AG09309 (cell line): ENCODE results near the gene ENKUR.

Experiments used
- DNase-seq: peaks from one replicate; pipeline ENCODE4 v3.0.0-alpha.2; 2010; ENCODE audit warnings: low read depth
- H3K4me3 ChIP-seq: 2 replicates; pipeline ENCODE4 v1.5.1; 2011; ENCODE audit warnings: mild to moderate bottlenecking, low read depth, low read length, moderate library complexity; ENCODE audit not compliant: control insufficient read depth
- TF ChIP-seq, protein P1 (sequence below): IDR thresholded peaks from 2 replicates; pipeline ENCODE4 v1.5.1; 2011; ENCODE audit warnings: mild to moderate bottlenecking, low read depth, low read length, inconsistent platforms; ENCODE audit not compliant: insufficient read depth, control insufficient read depth; ENCODE audit errors: missing control alignments

The ENKUR gene

DNA sequence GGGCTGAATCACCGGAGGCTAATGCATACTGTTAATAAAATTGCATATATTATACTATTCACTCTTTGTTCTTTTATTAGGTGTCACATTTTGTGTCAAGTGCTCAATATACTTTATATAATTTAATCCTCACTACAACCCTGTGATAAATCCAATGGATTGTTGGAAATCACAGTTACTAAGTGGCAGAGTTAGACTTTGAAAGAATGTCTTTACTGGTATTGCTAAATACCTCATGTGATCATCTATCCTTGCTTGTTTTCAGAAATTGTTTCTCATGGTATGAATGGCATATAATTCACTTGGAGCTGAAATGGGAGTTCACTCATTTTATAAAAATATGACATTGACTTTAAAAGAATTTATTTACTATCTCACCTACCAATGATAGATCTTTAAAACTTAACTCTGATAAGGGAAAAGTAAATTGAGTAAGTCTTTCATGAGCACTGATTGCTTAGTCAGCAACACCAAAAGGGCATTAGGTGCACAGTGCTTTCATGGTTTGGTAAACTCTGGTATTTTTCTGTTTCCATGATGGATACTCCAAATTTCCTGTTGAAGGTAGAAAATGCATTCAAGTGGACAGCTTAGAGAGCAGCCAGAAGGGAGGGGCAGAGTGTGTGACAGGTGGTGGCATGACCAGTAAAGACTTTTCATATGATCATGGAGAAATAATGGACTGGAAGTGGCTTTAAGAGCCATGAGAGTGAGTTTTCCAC, 22.6 kb downstream of the ENKUR start:
- no peak overlapping the region for H3K4me3 ChIP-seq
- TF ChIP-seq, protein P1, sequence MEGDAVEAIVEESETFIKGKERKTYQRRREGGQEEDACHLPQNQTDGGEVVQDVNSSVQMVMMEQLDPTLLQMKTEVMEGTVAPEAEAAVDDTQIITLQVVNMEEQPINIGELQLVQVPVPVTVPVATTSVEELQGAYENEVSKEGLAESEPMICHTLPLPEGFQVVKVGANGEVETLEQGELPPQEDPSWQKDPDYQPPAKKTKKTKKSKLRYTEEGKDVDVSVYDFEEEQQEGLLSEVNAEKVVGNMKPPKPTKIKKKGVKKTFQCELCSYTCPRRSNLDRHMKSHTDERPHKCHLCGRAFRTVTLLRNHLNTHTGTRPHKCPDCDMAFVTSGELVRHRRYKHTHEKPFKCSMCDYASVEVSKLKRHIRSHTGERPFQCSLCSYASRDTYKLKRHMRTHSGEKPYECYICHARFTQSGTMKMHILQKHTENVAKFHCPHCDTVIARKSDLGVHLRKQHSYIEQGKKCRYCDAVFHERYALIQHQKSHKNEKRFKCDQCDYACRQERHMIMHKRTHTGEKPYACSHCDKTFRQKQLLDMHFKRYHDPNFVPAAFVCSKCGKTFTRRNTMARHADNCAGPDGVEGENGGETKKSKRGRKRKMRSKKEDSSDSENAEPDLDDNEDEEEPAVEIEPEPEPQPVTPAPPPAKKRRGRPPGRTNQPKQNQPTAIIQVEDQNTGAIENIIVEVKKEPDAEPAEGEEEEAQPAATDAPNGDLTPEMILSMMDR, result no peak
- no peak for DNase-seq

DNA sequence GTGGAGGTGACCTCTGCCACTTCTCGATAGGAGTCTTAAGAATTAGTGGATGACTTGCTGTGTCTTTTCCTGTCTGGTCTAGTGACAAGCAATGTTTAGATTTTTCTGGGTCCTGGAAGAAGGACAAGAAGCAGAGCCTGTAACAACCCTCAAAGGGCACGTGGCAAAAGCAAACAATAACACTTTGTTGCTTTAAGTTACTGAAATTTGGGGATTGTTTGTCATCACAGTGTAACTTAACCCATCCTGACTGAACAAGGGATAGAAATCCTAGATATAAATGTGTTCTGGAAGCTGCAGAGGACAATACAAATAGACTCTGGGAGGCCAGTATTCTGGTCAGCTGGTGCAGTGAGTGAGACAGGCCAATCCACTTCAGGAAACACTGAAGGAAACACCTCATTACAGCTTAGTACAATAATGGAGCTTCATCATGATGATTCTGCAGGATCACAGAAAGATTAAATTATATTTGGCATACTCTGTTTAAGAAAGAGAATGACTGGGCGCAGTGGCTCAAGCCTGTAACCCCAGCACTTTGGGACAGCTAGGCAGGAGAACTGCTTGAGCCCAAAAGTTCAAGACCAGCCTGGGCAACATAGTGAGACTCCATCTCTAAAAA, 23.3 kb downstream of the ENKUR start:
- no peak for DNase-seq
- no peak overlapping the region for H3K4me3 ChIP-seq
- TF ChIP-seq, protein P1, result no peak

DNA sequence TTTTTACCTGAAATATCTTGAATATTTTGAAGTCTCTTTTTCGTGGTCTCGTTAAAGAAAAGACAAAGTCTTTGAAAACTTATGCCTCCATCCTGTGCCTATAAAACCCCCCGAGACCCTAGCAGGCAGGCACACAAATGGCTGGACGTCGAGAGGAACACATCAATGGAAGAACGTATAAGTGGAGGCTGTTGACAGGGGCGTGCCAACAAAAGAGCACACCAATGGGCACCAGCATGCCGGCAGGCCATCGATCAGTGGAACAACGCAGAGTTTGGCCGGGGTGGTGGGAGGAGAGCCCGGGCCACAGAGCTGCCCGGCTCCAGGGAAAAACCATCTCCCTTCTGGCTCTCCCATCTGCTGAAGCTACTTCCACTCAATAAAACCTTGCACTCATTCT, 24.7 kb downstream of the ENKUR start:
- no peak overlapping the region for H3K4me3 ChIP-seq
- TF ChIP-seq, protein P1, result no peak

DNA sequence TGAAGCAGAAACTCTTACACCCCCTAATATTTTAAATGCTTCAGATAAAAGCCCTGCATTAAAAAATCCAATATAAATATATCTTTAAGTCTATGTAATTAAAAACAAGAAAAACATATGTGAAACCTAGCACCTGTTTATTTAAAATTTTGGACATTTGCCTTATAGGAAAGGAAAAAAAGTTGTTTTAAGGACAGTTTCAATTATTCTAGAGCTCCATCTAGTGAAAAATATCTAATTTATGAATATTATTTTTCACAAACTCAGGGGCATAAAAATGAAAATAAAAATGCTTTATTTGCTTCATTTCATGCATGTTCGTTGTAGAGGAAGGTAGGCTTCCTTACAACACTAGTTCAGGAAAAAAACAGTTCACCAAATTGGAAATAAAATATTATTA, 26.1 kb downstream of the ENKUR start:
- H3K4me3 ChIP-seq, result no peak overlapping the region
- no peak for DNase-seq

More for the DNA sequence above, 24.7 kb downstream of the ENKUR start:
- no peak for DNase-seq

DNA sequence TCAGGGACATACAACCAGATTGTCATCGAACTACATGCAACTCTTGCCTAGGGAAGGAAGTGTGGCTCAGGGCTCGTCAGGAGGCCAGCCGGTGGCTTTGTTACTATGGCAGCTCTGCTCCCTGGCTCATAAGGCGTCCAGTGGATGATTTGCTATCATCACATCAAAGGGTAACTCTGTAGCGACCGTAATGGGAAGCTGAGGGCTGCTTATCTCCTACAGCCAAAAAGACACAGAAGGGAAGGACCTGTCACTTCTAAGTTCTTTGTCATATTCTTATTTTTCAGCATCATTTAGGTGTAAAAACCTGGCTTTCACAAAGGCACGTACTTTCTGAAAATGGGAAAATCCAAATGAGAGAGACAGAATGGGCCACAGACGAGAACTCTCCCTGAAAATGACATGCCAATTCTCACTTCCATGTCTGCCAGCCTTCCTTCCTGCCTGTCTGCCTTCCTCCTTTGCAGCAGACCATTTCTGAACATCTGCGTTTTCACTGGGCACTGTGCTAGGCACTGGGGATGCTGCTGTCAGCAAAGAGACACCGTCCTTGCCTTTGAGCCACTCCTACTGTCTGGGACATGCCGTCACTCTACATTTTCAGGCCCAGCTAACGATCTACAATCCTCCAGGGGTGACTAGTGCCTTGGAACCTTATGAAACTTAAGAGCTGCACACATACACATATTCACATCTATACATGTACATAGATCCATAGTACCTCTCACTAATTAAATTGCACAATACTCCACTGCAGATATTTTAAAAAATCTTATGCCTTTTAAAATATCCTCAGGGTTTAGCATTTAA, 26.9 kb downstream of the ENKUR start:
- TF ChIP-seq, protein P1, result no peak
- no peak for DNase-seq
- no peak overlapping the region for H3K4me3 ChIP-seq

More for the DNA sequence above, 26.1 kb downstream of the ENKUR start:
- TF ChIP-seq, protein P1, result no peak

DNA sequence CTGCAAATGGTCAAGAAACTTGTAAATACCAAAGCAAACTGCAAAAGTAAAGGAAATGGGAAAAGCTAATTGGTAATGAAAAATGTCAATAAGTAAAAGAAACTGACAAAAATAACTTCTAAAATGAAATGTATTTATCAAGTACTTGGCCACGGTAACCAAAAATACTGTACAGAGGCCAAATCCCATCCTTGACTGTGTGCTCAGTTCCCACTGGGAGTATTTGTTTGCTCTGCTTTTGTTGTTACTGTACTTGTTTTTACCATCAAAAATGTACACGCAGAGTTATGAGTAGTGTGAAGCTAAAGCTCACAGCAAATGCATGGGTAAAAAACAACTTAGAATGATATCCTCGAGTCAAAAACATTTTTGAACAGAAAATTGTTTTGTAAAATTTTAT, 31.1 kb downstream of the ENKUR start:
- TF ChIP-seq, protein P1, result no peak
- no peak for DNase-seq
- no peak overlapping the region for H3K4me3 ChIP-seq
